OCI-LY7 (cell line): ENCODE data around the gene ZNF224. TPM values are rescaled to one million over a fixed set of nuclear protein-coding genes. Genes with fewer than 3 reads are reported as not detected.

Source experiments
- BruUV-seq: library from RNA; stranded (reverse); fragments of 400-500 nt; replicated peaks from 2 replicates; lab custom pipeline; 2021; lab: Mats Ljungman, UMichigan
- CTCF ChIA-PET: fragments of 300-600 bp; sonication (Branson Sonifier 250); formaldehyde crosslinking; loops from one replicate; lab custom pipeline; 2022; ENCODE audit warnings: antibody characterized with exemption; ENCODE audit not compliant: unreplicated experiment; lab: Charles Lee
- POLR2A ChIA-PET: fragments of 300-600 bp; sonication (Branson Sonifier 250); formaldehyde crosslinking; loops from one replicate; lab custom pipeline; 2022; ENCODE audit warnings: antibody characterized with exemption; lab: Charles Lee
- DNase-seq: peaks from one replicate; pipeline ENCODE4 v3.0.0-alpha.2; 2015; ENCODE audit warnings: low spot score
- H2AFZ ChIP-seq: fragments of 200-600 bp; sonication (generic), shearing (Covaris generic); 2 replicates; pipeline ENCODE4 v1.6.1; 2014; ENCODE audit warnings: mild to moderate bottlenecking, antibody characterized with exemption, low read length, moderate library complexity
- H3K27ac ChIP-seq: fragments of 200-600 bp; sonication (generic); 2 replicates; pipeline ENCODE4 v1.5.1; 2014; ENCODE audit warnings: mixed run types, low read depth, mild to moderate bottlenecking, moderate library complexity, low read length, inconsistent platforms; ENCODE audit not compliant: poor library complexity, severe bottlenecking
- H3K36me3 ChIP-seq: fragments of 200-600 bp; sonication (generic); 2 replicates; pipeline ENCODE4 v1.6.1; 2014; ENCODE audit warnings: mild to moderate bottlenecking, antibody characterized with exemption, low read length, moderate library complexity, mixed read lengths; ENCODE audit not compliant: insufficient read depth
- H3K4me1 ChIP-seq: fragments of 200-600 bp; sonication (generic); 2 replicates; pipeline ENCODE4 v1.5.1; 2014; ENCODE audit warnings: mild to moderate bottlenecking, low read length; ENCODE audit not compliant: insufficient read depth, poor library complexity, severe bottlenecking
- H3K4me2 ChIP-seq: fragments of 200-600 bp; sonication (generic); 2 replicates; pipeline ENCODE4 v1.6.1; 2014; ENCODE audit warnings: mild to moderate bottlenecking, low read length
- H3K4me3 ChIP-seq: fragments of 200-600 bp; sonication (generic); 2 replicates; pipeline ENCODE4 v1.5.1; 2014; ENCODE audit warnings: mild to moderate bottlenecking, low read depth, low read length; ENCODE audit not compliant: poor library complexity, severe bottlenecking
- H3K79me2 ChIP-seq: fragments of 200-600 bp; sonication (generic); 2 replicates; pipeline ENCODE4 v1.6.1; 2016; ENCODE audit warnings: low read depth, mild to moderate bottlenecking, low read length, moderate library complexity, mixed read lengths; ENCODE audit not compliant: insufficient read depth
- H3K9me2 ChIP-seq: fragments of 200-600 bp; sonication (generic); 2 replicates; pipeline ENCODE4 v1.6.1; 2016; ENCODE audit warnings: mild to moderate bottlenecking, low read length, mixed read lengths; ENCODE audit not compliant: insufficient read depth
- H3K9me3 ChIP-seq: fragments of 200-600 bp; sonication (generic); 2 replicates; pipeline ENCODE4 v1.6.1; 2014; ENCODE audit warnings: mild to moderate bottlenecking, mixed run types, low read length, mixed read lengths
- H4K20me1 ChIP-seq: fragments of 200-600 bp; sonication (generic); 2 replicates; pipeline ENCODE4 v1.6.1; 2014; ENCODE audit warnings: mild to moderate bottlenecking, antibody characterized with exemption, low read length, moderate library complexity, mixed read lengths; ENCODE audit not compliant: insufficient read depth
- EZH2phosphoT487 ChIP-seq: fragments of 200-600 bp; sonication (generic); IDR thresholded peaks from 2 replicates; pipeline ENCODE4 v1.6.1; 2018; ENCODE audit warnings: low read depth, borderline replicate concordance, mild to moderate bottlenecking, mixed run types, antibody characterized with exemption, low read length, moderate library complexity, mixed read lengths
- intact Hi-C: fragments of 100-400 bp; cut with micrococcal nuclease; formaldehyde crosslinking; loops from one replicate; pipeline ENCODE4 v1.10.0; 2022; ENCODE audit not compliant: unreplicated experiment
- total RNA-seq, 2 experiments: library from RNA; depleted of rRNA in 1 of 2; stranded (reverse); fragments of >200 nt in 1 of 2; shearing (Covaris generic) in 1 of 2; gene quantifications; 2 replicates each; pipeline ENCODE4 v1.2.3, GENCODE V29; 2014 to 2022
- TF ChIP-seq, protein P1 (sequence below): fragments of 200-600 bp; sonication (generic); conservative IDR thresholded peaks from 2 replicates; pipeline ENCODE4 v1.5.1; 2014; ENCODE audit warnings: mild to moderate bottlenecking, antibody characterized with exemption, low read length, moderate library complexity, mixed read lengths

The ZNF224 gene
- total RNA-seq, 2 experiments from 2014 or later = 17.5 to 20.2 TPM

DNA sequence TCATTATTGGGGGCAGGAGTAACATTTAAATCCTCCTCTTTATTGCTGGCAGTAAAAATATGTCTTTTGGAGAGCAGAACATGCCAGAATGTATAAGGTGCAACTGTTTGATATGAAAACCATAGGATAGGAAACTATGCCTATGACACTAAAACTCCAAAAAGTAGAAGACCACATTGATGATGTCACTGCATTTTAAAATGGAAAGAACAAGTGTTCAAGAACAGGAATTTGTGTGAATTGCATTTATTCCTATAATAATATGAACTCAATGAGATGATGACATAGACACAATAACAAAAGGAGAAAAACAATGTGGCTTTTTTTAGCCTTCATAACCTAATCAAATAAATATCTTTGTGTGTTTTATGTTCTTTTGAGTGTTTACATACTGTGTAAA is 15.3 kb downstream of the ZNF224 start:
- no peaks in the 10 kb centered on the region for H4K20me1 ChIP-seq
- H3K4me2 ChIP-seq = no peak overlapping the region
- BruUV-seq = no TSS peak
- H3K4me3 ChIP-seq = no peak overlapping the region
- H3K9me3 ChIP-seq = no peaks in the 10 kb centered on the region
- CTCF ChIA-PET = no interaction called here
- POLR2A ChIA-PET = no interaction called here
- H3K79me2 ChIP-seq = no peaks in the 10 kb centered on the region
- no peak for DNase-seq
- peaks cover 32% of the 10 kb centered on the region for H3K36me3 ChIP-seq
- H3K4me1 ChIP-seq = peaks cover 16% of the 10 kb centered on the region
- H2AFZ ChIP-seq = no peak overlapping the region
- no peaks in the 10 kb centered on the region for H3K9me2 ChIP-seq
- TF ChIP-seq, protein P1, sequence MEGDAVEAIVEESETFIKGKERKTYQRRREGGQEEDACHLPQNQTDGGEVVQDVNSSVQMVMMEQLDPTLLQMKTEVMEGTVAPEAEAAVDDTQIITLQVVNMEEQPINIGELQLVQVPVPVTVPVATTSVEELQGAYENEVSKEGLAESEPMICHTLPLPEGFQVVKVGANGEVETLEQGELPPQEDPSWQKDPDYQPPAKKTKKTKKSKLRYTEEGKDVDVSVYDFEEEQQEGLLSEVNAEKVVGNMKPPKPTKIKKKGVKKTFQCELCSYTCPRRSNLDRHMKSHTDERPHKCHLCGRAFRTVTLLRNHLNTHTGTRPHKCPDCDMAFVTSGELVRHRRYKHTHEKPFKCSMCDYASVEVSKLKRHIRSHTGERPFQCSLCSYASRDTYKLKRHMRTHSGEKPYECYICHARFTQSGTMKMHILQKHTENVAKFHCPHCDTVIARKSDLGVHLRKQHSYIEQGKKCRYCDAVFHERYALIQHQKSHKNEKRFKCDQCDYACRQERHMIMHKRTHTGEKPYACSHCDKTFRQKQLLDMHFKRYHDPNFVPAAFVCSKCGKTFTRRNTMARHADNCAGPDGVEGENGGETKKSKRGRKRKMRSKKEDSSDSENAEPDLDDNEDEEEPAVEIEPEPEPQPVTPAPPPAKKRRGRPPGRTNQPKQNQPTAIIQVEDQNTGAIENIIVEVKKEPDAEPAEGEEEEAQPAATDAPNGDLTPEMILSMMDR = no peak
- no peak for TF ChIP-seq EZH2phosphoT487
- H3K27ac ChIP-seq = no peak overlapping the region
- intact Hi-C loops = loop anchor here (2.0 kb wide), 1 partner anchor 55 kb away; the partner anchor contains the start of gene ZNF226

DNA sequence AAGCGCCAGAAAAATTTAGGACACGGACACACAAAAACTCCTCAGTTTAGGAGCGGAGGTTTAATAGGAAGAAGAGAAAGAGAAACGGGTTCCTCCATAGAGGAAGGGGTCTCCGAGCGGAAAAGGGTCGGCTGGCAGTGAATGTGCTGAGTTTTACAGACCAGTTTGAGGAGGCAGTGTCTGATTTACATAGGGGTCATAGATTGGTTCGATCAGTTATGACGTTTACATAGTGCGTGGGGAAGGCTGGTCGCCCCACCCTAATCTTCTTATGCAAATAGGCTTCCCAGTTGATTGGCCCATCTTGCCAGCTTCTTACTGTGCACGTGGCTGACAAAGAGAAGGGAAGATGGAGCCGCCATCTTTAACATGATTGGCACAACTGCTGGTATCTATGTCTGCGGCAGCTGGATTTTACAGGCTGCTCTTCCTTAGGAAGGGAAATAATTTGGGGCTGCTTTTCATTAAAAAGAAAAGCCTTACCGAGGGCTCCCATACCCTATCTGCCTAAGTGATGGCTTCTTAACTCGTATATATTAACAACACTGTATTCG is 17.8 kb downstream of the ZNF224 start:
- Histone ChIP-seq H4K20me1 (no peaks in the 10 kb centered on the region), H3K79me2 (no peaks in the 10 kb centered on the region), H3K9me3 (no peaks in the 10 kb centered on the region), H3K27ac (no peak overlapping the region), H2AFZ (no peak overlapping the region), H3K4me2 (peak overlapping the region; percentile 99), H3K9me2 (no peaks in the 10 kb centered on the region), H3K4me3 (peak overlapping the region; percentile 83), H3K36me3 (peaks cover 19% of the 10 kb centered on the region), H3K4me1 (peaks cover 16% of the 10 kb centered on the region)
- no peak for DNase-seq
- TF ChIP-seq, protein P1 = no peak
- no peak for TF ChIP-seq EZH2phosphoT487
- intact Hi-C loops = loop anchor here (2.0 kb wide), 2 partner anchors 101 to 109 kb away; partner anchors contain the start of genes ZNF227 and ZNF230
- CTCF ChIA-PET = no interaction called here
- POLR2A ChIA-PET = interaction anchor here (0.6 kb wide), 1 partner anchor 55 kb away, joined by 4 read pairs; no protein-coding TSS in a partner anchor
- BruUV-seq = no TSS peak

DNA sequence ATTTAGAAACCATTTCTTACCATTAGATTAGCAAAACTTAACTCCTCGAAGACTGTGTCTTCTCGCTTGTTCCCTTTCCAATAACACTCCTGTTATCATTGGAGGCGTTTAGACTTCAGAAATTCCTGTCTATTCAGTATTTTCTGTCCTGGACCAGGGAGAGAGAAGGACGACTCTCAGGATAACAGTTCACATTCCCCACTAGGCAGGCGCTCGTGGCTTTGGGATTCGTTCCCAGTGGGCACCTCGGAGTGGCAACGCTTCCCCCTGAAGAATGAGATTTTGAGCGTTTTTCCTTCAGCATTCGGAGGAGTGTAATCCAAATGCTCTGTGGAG is 18.6 kb downstream of the ZNF224 start:
- POLR2A ChIA-PET = no interaction called here
- no peaks in the 10 kb centered on the region for H3K9me3 ChIP-seq
- peaks cover 16% of the 10 kb centered on the region for H3K4me1 ChIP-seq
- H3K27ac ChIP-seq = no peak overlapping the region
- peak overlapping the region; percentile 99 for H3K4me2 ChIP-seq
- no peak for TF ChIP-seq EZH2phosphoT487
- H4K20me1 ChIP-seq = no peaks in the 10 kb centered on the region
- no peaks in the 10 kb centered on the region for H3K79me2 ChIP-seq
- peaks cover 18% of the 10 kb centered on the region for H3K36me3 ChIP-seq
- peak; percentile 1 for DNase-seq
- H3K4me3 ChIP-seq = peak overlapping the region; percentile 83
- no peaks in the 10 kb centered on the region for H3K9me2 ChIP-seq
- CTCF ChIA-PET = no interaction called here
- H2AFZ ChIP-seq = peak overlapping the region; percentile 100
- no TSS peak for BruUV-seq
- intact Hi-C loops = loop anchor here (1.0 to 2.0 kb wide), 4 partner anchors 18 to 193 kb away; partner anchors contain the start of genes ZNF224, ZNF227, ZNF230 and ZNF235
